HG03565 (cell line): ENCODE data around the gene RPS15A.
"Not testable (repeated sequence)": the region's sequence is repeated elsewhere in the genome, so short reads cannot be mapped to it uniquely, and the experiment has no call there.

Experiments
- ATAC-seq: cut with Tn5 transposase; IDR thresholded peaks from one replicate; pipeline ENCODE4 v1.9.1; 2021; ENCODE audit warnings: mild to moderate bottlenecking, moderate library complexity; ENCODE audit not compliant: unreplicated experiment

Gene RPS15A

DNA sequence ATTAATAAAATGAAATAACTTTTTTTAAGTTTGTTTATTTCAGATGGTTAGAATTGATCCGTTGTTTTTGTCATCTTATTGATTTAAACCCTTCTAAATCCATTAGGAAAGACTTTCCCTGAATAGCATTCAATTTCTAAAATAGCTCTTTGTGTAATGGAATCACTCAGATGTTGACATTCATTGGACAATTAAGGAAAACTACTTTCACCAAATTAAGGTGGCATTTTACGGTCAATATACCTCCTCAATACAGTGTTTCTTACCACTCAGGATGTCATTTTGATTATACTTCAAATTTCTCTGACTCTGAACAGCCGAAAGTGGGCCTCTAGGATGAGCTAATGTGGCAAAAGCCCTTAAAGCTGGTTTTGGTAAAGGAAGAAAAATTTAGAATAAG is 9.4 kb upstream of the RPS15A start:
- ATAC-seq = no peak

DNA sequence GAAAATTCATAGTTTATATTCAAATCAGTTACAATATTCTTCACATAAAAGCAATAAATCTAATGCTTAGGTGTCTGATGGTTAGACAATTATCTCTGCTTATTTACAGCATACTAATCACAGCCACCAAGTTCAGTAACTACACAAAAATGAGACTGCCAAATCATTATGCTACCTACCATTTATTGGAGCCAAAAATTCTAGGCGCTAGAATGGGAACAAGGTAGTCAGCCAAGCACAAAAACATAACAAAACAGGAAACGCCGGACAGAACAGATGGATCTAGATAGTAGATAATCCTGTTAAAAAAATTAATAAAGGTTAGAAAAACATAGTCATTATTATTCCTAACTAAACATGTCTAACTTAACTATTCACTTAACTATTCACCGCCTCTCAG is 7.6 kb upstream of the RPS15A start:
- ATAC-seq = no peak

DNA sequence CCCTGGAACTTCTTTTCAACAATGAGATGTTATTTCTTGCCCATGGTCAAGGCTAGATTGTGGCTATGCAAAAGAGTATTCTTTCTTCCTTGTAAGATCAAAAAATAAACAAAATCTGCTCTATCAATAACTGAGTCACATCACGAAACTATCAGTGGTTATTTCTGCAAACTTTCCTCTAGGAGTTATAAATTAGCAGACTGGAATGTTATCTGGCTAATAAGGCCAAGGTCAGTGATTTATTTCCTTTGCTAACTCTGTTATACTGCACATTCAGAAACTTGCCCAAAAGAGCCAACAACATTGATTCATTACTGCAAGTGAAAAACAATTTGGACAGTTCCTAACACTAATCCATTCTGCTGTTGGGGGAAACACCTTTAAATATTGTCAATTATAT is 6.2 kb upstream of the RPS15A start:
- no peak for ATAC-seq

DNA sequence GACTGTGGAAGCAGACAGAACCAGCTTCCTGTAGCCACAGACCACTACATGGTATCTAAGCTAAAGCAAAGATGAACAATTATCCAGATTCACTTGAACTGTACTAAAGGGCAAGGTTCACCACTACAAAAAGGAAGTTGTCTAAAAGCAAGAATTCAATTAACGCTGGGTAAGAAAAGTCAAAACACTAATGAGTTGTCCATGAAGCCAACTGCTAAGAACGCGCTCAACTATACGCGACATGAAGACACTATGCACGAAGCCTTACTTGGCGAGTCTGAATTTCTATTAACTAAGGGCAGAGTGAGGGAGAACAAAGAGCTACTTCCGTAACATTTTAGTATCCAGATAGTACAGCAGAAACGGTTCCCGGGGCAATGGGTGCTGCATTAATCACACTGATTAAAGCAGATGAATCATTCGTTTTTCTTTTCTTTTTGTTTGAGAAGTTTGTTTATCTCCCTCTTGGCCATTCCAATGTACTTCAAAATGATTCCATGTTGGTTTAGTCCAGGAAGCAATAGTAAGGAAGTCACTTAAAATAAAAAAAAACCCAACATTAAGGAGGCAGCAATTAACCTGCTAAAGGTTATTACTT is 2.8 kb upstream of the RPS15A start:
- ATAC-seq = no peak

DNA sequence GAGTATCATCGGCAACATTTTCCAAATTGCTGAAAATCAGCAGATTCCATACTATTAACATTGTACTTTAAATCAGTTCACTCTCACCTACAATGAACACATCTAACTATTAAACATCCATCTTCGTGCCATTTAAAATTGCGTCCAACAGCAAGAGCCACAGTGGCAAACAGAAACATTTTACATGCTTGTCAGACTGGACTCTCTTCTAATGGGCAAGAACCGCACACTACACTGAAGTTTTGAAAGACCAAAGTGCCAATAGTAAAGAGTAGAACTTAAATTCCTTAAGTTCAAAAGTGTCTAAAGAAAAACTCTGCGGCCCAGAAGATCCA is 652 bp downstream of the RPS15A start:
- no peak for ATAC-seq

DNA sequence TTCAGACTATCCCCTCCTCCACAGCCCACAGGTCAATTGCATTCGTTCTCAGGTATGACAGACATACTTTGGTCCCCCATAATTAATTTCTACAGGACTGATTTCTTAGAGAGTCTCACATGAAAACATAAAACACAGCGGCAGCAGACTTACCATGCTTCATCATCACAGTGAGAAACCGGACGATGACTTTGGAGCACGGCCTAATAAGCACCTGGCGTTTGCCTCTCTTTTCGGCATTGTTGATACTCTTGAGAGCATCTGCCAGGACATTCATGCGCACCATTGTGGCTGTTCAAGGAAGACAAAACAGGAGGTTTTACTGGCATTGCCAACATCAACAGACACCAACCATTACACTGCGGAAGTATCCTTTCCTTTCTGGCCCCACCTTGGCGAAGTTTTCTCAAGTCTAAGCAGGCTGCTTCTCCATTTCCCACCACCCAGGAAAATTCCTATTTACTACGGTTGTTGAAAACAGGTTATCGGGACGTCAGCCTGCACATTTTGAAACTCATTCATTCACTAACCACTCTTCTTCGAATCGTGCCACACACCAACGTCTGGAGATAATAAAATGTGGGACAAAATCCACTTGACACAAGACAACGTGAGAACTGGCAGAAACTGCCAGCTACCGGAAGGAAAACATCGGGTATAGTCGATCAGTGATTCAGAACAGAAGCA is 1.2 kb downstream of the RPS15A start:
- ATAC-seq = no peak

DNA sequence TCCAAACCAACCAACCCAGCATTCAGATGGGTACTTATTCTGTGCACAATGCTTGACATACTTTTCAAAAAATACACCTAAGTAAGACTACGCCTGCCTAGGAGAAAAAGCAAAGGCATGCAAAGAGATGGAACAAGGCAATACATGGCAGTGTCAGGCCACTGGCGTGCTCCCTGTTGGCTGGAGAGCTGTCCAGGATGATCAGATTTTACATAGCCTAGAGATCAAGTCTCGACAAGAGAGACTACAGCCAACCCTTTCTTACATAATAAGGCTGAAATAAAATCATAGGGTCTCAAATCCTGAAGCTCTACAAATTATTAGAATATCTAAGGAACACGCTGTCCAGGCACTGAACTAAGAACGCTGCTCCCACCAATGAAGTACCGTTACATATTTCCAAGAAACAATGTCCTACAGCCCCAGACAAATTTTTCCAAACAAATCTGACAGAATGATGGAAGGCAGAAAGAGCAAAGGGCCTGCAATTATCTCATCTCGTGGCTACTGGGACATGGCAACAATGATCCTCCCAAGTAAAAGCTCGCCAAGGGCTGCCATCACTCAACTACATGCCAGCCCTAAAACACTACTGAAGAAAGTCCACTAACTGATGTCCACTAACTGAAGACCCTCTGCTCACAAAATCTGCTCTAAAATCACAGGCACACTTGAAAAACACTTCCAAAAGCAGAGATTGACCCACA is 5.1 kb downstream of the RPS15A start:
- no peak for ATAC-seq

DNA sequence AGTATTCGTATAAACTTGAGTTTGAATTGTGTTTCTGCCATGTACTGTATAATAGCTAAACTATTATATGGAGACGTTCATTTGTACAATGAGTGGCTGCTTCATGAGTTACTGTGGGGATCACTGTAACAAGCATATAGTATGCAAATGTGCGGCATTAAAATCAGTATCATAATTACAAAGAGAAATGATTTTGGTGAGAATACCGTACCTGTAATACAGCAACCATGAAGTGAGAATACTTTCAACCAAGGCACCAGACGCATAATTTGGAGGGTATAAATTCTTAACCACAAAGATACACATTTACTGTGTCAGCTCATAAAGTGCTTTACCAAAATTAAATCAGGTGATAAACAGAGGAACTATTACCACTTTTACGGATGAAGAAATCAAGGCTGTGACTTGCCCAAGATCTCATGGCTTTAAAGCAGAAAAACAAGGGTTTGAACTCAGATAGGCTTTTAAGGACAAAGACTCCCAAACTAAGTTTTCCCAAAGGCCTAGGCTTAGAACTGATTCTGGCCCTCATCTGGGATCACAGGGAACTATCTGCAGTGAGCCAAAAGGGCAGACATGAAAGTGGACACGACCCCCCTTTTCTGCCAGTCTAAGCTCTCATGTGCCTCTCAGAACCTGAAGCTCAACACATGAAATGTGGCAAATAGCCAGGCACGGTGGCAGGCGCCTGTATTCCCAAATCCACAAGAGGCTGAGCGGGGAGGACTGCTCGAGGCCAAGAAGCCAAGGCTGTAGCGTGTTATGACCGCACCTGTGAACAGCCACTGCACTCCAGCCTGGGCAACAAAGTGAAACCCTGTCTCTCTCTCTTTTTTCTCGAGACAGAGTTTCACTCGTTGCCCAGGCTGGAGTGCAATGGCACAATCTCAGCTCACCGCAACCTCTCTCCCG is 6.4 kb downstream of the RPS15A start:
- ATAC-seq = no peak

DNA sequence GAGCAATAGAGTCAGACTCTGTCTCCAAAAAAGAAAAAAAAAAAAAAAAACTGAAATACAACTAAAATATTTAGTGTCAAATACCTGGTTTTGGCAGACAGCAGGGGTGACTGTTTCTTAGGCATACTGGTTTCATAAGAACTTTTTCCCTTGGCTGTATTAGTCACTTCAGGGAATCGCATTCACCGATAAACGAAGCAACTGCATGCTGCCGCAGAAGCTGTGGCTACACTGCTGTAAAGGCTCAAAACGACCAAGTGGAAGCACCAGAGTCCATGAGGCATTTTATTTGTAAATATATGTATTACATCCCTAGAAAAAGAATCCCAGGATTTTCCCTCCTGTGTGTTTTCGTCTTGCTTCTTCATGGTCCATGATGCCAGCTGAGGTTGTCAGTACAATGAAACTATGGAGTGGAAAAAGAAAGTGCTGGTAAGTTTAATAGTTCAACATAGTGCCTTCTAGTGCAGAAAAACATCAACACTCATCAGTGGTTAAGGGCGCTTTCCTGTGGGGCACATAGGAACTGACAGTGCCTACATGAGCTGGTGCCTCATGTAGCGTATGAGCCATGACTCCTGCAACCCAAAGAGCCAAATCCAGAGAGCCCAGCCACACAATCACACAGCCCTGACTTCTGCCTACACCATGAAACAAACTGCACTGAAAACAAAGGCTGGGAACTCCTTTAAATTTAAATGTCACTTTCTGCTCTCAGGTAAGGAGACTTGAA is 7.3 kb downstream of the RPS15A start:
- no peak for ATAC-seq

DNA sequence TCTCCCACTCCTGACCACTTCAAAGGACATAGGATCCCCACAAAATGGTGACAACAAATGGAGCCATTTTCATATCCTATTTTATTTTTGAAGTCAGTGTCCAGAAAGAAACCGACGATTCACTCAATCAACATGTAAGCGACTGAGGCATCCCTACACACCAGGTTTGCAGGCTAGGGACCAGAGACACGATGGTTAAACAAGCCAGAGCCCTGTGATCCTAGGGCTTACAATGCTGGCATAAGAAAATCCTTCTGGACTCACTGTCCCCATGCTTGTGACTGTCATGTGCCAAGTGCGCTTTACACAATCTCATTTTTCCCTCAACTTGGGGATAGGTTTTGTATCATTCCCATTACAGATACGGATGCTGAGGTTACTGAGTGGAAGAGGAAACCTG is 8.9 kb downstream of the RPS15A start:
- not testable (repeated sequence) for ATAC-seq

DNA sequence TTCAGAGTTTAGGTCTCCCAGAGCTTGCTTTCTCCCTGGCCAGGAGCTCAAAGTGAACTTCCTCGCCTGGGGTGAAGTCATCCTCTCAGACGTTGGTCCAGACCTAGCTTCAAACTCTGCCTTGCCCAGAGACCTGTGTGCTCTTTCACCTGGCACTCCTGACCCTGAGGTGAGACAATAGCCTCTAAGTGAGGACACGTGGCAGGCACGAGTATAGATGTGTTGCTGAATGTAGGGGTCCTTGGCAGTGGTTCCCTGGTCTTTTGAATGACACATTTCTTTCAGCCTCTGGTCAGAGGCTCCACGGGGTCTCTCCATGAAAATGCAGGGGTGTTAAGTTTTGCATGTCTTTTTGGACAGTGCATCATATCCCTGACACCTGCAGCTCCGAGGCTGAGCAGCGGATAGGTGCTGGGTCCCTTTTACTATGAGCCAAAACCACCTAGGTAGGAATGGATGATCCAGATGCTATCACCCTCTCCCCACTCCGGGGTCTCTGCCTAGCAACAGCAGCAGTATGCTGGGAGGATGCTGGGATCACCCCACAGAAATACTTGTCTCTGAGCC is 9.6 kb downstream of the RPS15A start:
- not testable (repeated sequence) for ATAC-seq

DNA sequence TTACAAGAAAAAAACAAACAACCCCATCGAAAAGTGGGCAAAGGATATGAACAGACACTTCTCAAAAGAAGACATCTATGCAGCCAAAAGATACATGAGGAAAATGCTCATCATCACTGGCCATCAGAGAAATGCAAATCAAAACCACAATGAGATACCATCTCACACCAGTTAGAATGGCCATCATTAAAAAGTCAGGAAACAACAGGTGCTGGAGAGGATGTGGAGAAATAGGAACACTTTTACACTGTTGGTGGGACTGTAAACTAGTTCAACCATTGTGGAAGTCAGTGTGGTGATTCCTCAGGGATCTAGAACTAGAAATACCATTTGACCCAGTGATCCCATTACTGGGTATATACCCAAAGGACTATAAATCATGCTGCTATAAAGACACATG is 12.5 kb downstream of the RPS15A start:
- ATAC-seq = not testable (repeated sequence)

DNA sequence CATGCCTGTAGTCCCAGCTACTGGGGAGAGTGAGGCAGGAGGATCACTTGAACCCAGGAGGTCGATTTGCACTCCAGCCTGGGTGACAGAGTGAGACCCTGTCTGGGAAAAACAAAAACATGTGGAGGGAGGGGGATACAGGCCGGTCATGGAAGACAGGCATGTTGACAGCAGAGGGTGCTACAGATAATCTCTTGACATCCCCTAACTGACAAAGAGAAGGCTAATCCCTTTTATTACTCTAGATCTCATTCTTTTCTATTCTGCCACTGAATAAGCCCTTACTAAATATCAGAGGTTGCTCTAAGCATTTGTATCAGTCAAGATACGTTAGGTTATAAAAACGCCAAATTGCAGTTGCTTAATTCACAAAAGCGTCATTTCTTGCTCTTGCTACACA is 13.8 kb downstream of the RPS15A start:
- ATAC-seq = not testable (repeated sequence)

DNA sequence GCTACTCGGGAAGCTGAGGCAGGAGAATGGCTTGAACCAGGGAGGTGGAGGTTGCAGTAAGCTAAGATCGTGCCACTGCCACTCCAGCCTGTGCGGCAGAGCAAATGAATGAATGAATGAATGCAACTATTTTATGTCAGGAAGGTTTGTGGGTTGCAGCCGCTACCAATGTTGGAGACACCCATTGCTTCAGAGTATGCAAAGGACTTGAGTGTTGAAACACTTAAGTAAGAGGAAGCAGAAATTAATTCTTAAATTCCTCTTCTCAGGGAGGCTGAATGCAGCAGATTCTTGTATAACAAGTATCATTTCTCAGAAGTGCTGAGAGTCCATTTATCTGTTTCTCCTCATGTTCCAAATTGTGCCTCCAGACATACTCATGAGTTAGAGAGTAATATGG is 15.5 kb downstream of the RPS15A start:
- not testable (repeated sequence) for ATAC-seq

DNA sequence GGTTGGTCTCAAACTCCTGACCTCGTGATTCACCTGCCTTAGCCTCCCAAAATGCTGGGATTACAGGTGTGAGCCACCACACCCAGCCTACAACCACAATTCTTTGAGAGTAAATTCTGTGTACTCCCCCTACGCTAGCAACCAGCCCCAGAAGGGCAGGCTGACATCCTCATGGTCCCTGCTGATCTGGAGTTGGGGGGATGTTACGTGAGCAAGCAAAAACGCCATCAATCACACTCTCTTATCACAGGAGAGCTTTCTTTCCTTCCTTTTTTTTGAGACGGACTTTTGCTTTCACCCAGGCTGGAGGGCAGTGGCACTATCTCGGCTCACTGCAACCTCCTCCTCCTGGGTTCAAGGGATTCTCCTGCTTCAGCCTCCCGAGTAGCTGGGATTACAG is 18.0 kb downstream of the RPS15A start:
- ATAC-seq = not testable (repeated sequence)

DNA sequence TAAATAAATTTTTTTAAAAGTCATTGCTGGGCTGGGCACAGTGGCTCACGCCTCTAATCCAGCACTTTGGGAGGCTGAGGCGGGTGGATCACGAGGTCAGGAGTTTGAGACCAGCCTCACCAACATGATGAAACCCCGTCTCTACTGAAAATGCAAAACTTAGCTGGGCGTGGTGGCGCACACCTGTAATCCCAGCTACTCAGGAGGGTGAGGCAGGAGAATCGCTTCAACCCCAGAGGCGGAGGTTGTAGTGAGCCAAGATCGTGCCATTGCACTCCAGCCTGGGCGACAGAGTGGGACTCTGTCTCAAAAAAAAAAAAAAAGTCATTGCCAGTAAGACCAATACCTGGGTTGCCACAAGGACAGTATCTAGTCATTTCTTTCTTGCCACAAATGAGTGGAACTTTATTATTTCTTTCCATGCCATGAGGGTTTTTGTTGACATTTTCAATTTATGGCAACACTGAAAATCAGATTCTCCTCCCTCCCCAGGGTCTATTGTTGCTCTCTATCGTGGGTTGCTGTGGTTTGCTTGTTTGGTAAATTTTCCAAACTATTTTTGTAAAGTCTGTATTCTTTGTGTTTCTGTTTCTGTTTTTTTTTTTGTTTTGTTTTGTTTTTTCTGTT is 19.7 kb downstream of the RPS15A start:
- not testable (repeated sequence) for ATAC-seq

DNA sequence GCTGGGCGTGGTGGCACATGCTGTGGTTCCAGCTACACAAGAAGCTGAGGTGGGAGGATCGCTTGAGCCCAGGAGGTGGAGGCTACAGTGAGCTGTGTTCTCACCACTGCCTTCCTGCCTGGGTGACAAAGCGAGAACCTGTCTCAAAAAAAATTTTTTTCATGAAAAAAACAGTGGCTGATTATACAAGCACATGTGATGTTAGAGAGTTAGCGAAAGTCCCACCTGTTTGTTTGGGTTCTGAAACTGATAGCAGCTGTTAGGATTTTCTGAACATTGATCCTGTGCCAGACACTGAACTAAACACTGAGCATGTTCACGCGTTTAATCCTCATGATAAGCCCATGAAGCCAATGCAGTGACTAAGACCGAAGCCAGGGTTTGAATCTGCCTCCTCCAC is 22.9 kb downstream of the RPS15A start:
- peak; percentile 56 for ATAC-seq

DNA sequence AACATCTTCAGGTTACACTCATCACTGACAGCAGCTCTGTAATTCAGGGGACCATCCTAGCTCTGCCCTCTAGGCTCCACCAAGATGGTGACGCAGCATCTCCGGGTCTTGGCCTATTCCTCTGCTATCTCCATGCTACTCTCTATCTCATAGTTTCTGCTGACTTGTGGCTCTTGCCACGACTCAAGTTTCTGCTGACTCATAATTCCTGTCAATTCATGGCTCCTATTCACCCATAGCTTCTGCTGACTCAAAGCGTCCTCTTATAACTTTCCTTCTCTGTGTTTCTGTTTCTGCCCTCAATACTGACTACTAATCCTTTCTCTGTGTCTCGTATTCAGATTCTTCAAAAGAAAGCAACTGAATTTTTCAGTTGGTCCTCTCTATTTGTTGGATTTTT is 27.4 kb downstream of the RPS15A start:
- ATAC-seq = peak; percentile 30

DNA sequence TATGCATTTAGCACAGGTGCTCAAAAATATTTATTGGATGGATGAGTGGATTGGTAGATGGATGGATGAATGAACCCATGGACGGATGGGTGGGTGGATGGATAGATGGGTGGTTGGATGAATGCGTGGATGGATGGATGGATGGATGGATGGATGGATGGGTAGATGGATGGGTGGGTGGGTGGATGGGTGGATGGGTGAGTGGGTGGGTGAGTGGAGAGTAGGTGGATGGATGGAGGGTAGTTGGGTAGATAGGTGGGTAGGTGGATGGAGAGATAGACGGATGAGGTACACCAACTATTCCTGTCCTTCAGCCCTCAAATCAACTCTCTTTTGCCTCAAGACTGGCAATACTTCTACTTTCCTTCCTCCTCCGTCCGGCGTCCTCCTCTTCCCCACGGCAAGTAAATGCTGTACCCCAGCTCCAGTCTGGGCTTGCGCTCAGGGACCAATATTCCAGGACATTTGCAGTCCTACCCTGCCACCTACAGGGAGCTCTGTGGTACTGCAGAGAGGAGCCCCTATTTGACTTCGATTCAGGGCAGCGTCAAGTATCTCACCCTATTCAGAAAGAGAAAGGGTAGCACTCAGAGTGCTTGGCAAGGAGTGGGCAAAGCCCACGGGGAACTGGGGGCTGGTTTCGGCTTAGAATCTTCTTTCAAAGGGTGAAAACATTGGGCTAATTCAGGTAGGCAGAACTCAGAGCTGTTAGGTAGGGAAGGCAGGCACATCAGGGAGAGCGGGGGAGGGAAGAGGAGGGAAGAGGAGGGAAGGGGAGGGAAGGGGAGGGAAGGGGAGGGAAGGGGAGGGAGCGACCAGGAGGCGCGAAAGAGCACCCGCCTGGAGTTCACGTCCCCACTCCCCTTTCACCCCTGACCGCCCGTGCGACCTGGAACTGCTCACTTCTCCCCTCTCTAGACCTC is 30.3 kb downstream of the RPS15A start:
- not testable (repeated sequence) for ATAC-seq
